A549 (cell line): ENCODE measurements around the gene SLC24A3. TPM values are rescaled to one million over a fixed set of nuclear protein-coding genes. Genes with fewer than 3 reads are reported as not detected.

Source experiments
- ATAC-seq, 2 experiments: fragments of 200-7000 bp in 1 of 2; fragments of >200 bp in 1 of 2; cut with Nextera tagmentation in 1 of 2; cut with Tn5 transposase in 1 of 2; 3 replicates each; pipeline versions ENCODE4 v1.8.0 to v1.9.1; 2018 to 2020; ENCODE audit warnings: mild to moderate bottlenecking in 1 of 2, moderate library complexity in 1 of 2
- CTCF ChIA-PET: fragments of 300-600 bp; sonication (Branson Sonifier 250); formaldehyde crosslinking; extraction: SDS; loops from one replicate; lab custom pipeline; 2021; ENCODE audit warnings: antibody characterized with exemption, inconsistent platforms; lab: Yijun Ruan, JAX
- POLR2A ChIA-PET: fragments of 350-600 bp; formaldehyde crosslinking; extraction: SDS; loops from one replicate; lab custom pipeline; 2021; ENCODE audit warnings: antibody characterized with exemption, inconsistent platforms; lab: Yijun Ruan, JAX
- DNase-seq, 2 experiments: peaks; one replicate each; pipeline versions ENCODE4 v3.0.0 to v3.0.0-alpha.2; 2011 to 2016; ENCODE audit warnings: low read depth in 1 of 2, low spot score in 1 of 2
- FAIRE-seq: peaks from 2 replicates; lab custom pipeline; 2011; peaks lifted over from hg19 to GRCh38; lab: Jason Lieb, UNC
- H3K27ac ChIP-seq, 2 experiments: fragments of >200 bp; sonication (Bioruptor Twin); formaldehyde crosslinking; 3 replicates each; pipeline ENCODE4 v1.5.1; 2016 to 2017
- H3K4me1 ChIP-seq: fragments of >200 bp; sonication (Bioruptor Twin); formaldehyde crosslinking; 3 replicates; pipeline ENCODE4 v1.6.1; 2016
- H3K4me2 ChIP-seq: fragments of >200 bp; sonication (Bioruptor Twin); formaldehyde crosslinking; 3 replicates; pipeline ENCODE4 v1.6.1; 2016
- H3K4me3 ChIP-seq: fragments of >200 bp; sonication (Bioruptor Twin); formaldehyde crosslinking; 3 replicates; pipeline ENCODE4 v1.5.1; 2016
- H3K9me3 ChIP-seq: fragments of >200 bp; sonication (Bioruptor Twin); formaldehyde crosslinking; 3 replicates; pipeline ENCODE4 v1.6.1; 2016
- CBX2 ChIP-seq: fragments of 200-600 bp; sonication (generic); IDR thresholded peaks from 2 replicates; pipeline ENCODE4 v1.6.1; 2016; ENCODE audit warnings: low read depth, mild to moderate bottlenecking, borderline replicate concordance
- CBX8 ChIP-seq: fragments of 200-600 bp; sonication (generic); IDR thresholded peaks from 2 replicates; pipeline ENCODE4 v1.6.1; 2016
- CEBPB ChIP-seq, 2 experiments: fragments of >200 bp in 1 of 2; sonication (Bioruptor Twin) in 1 of 2; formaldehyde crosslinking in 1 of 2; IDR thresholded peaks; 2 replicates each; pipeline ENCODE4 v1.6.1; 2012 to 2016
- EP300 ChIP-seq, 2 experiments: fragments of >200 bp; sonication (Bioruptor Twin); formaldehyde crosslinking; IDR thresholded peaks; 2 replicates in 1 of 2; 3 replicates in 1 of 2; pipeline ENCODE4 v1.6.1; 2016 to 2017
- FOSB ChIP-seq: fragments of 250-450 bp; sonication (Bioruptor Pico); IDR thresholded peaks from 2 replicates; pipeline ENCODE4 v1.5.0; 2020; ENCODE audit warnings: mild to moderate bottlenecking, moderate library complexity
- FOXS1 ChIP-seq: fragments of 250-450 bp; sonication (Bioruptor Pico); IDR thresholded peaks from 2 replicates; pipeline ENCODE4 v1.5.0; 2020; ENCODE audit warnings: mild to moderate bottlenecking, moderate library complexity
- HDAC2 ChIP-seq: fragments of 200-600 bp; sonication (generic); IDR thresholded peaks from 2 replicates; pipeline ENCODE4 v1.6.1; 2016
- HOXB13 ChIP-seq: fragments of 250-450 bp; sonication (Bioruptor Pico); IDR thresholded peaks from 2 replicates; pipeline ENCODE4 v1.5.0; 2020; ENCODE audit warnings: low read depth, mild to moderate bottlenecking, moderate library complexity
- KDM1A ChIP-seq: fragments of 200-600 bp; sonication (generic); IDR thresholded peaks from 2 replicates; pipeline ENCODE4 v1.6.1; 2016; ENCODE audit warnings: low read depth, mild to moderate bottlenecking
- MAFK ChIP-seq: fragments of 450-650 bp; IDR thresholded peaks from 2 replicates; pipeline ENCODE4 v1.6.1; 2014; ENCODE audit not compliant: partially characterized antibody
- MAZ ChIP-seq: fragments of 150-350 bp; IDR thresholded peaks from 2 replicates; pipeline ENCODE4 v1.6.1; 2014; ENCODE audit warnings: antibody characterized with exemption, low read depth, low read length, borderline replicate concordance
- MYC ChIP-seq: IDR thresholded peaks from 2 replicates; pipeline ENCODE4 v1.6.1; 2012; ENCODE audit warnings: mild to moderate bottlenecking, inconsistent platforms, low read length, improper control_type of control experiment, borderline replicate concordance
- NPAS2 ChIP-seq: fragments of 250-450 bp; sonication (Bioruptor Pico); IDR thresholded peaks from 2 replicates; pipeline ENCODE4 v1.8.0; 2022; ENCODE audit warnings: mild to moderate bottlenecking, moderate library complexity, borderline replicate concordance
- PBX3 ChIP-seq: IDR thresholded peaks from 2 replicates; pipeline ENCODE4 v1.6.1; 2012
- RAD21 ChIP-seq, 2 experiments: fragments of >200 bp in 1 of 2; sonication (Bioruptor Twin) in 1 of 2; formaldehyde crosslinking in 1 of 2; IDR thresholded peaks in 1 of 2; conservative IDR thresholded peaks in 1 of 2; 2 replicates in 1 of 2; 3 replicates in 1 of 2; pipeline ENCODE4 v1.6.1; 2012 to 2018; ENCODE audit warnings: inconsistent platforms in 1 of 2
- RARB ChIP-seq: fragments of 250-450 bp; sonication (Bioruptor Pico); IDR thresholded peaks from 2 replicates; pipeline ENCODE4 v1.8.0; 2021; ENCODE audit warnings: mild to moderate bottlenecking, moderate library complexity
- RFX5 ChIP-seq: fragments of 450-650 bp; IDR thresholded peaks from 2 replicates; pipeline ENCODE4 v1.7.1; 2014; ENCODE audit warnings: antibody characterized with exemption, mild to moderate bottlenecking, moderate library complexity
- TFCP2L1 ChIP-seq: fragments of 250-450 bp; sonication (Bioruptor Pico); IDR thresholded peaks from 2 replicates; pipeline ENCODE4 v1.5.0; 2021; ENCODE audit warnings: mild to moderate bottlenecking
- ZFP36 ChIP-seq: fragments of 450-650 bp; IDR thresholded peaks from 2 replicates; pipeline ENCODE4 v1.6.1; 2014; ENCODE audit warnings: borderline replicate concordance; ENCODE audit not compliant: partially characterized antibody
- ZNF302 ChIP-seq: fragments of 250-450 bp; sonication (Bioruptor Pico); IDR thresholded peaks from 2 replicates; pipeline ENCODE4 v1.9.0; 2021; ENCODE audit warnings: inconsistent platforms, mild to moderate bottlenecking, moderate library complexity
- WGBS: methylation state at CpG from one replicate; pipeline ENCODE4 v1.1.6; 2017; ENCODE audit errors: missing lambda C conversion rate; 5-methylcytosine and 5-hydroxymethylcytosine counted together
- polyA plus RNA-seq, 4 experiments: library from polyadenylated mRNA; depleted of rRNA in 3 of 4; stranded (reverse); fragments of >200 nt; fragmentation: RNase III in 1 of 4; extraction: RNeasy Plus Mini Kit Qiagen cat#74134 plus additional on column Dnase treatment in 1 of 4; gene quantifications; 2 replicates in 3 of 4; 3 replicates in 1 of 4; pipeline ENCODE4 v1.2.3, GENCODE V29; 2011 to 2017
- TF ChIP-seq, protein P1 (sequence below): fragments of 200-600 bp; sonication (generic); IDR thresholded peaks from 2 replicates; pipeline ENCODE4 v1.6.1; 2016; ENCODE audit warnings: antibody characterized with exemption, mild to moderate bottlenecking, moderate library complexity
- TF ChIP-seq, protein P2 (sequence below): fragments of 450-650 bp; IDR thresholded peaks from 2 replicates; pipeline ENCODE4 v1.6.1; 2014; ENCODE audit warnings: antibody characterized with exemption
- TF ChIP-seq, protein P3 (sequence below): fragments of 250-450 bp; sonication (Bioruptor Pico); IDR thresholded peaks from 2 replicates; pipeline ENCODE4 v1.5.0; 2020; ENCODE audit warnings: low read depth, mild to moderate bottlenecking, moderate library complexity
- TF ChIP-seq, protein P4 (sequence below): fragments of >200 bp; sonication (Bioruptor Twin); formaldehyde crosslinking; IDR thresholded peaks from 3 replicates; pipeline ENCODE4 v1.5.1; 2016
- TF ChIP-seq, protein P5 (sequence below): fragments of 150-350 bp; IDR thresholded peaks from 2 replicates; pipeline ENCODE4 v1.6.1; 2014; ENCODE audit warnings: low read depth, mild to moderate bottlenecking, low read length

Gene SLC24A3
- polyA plus RNA-seq, 2 of the 4 experiments (the other 2 are of a cell fraction), result 0.08 TPM; not detected in 1

- Histone ChIP-seq H3K4me2 (no peak overlapping the region), H3K4me3 (no peak overlapping the region), H3K9me3 (no peaks in the 10 kb centered on the region), H3K4me1 (no peaks in the 10 kb centered on the region), H3K27ac (no peak overlapping the region)
- no peak for FAIRE-seq
- CTCF ChIA-PET, result interaction anchor here (1.4 kb wide), 1 partner anchor 12 kb away, joined by 3 read pairs; no protein-coding TSS in a partner anchor
- no peak for ATAC-seq
- DNase-seq, result no peak
- TF ChIP-seq NPAS2 (CRISPR knock-in tag), result no peak
- TF ChIP-seq HOXB13, result no peak
- no peak for TF ChIP-seq CEBPB (IDR thresholded peaks at IDR 0.05)
- TF ChIP-seq, protein P1, sequence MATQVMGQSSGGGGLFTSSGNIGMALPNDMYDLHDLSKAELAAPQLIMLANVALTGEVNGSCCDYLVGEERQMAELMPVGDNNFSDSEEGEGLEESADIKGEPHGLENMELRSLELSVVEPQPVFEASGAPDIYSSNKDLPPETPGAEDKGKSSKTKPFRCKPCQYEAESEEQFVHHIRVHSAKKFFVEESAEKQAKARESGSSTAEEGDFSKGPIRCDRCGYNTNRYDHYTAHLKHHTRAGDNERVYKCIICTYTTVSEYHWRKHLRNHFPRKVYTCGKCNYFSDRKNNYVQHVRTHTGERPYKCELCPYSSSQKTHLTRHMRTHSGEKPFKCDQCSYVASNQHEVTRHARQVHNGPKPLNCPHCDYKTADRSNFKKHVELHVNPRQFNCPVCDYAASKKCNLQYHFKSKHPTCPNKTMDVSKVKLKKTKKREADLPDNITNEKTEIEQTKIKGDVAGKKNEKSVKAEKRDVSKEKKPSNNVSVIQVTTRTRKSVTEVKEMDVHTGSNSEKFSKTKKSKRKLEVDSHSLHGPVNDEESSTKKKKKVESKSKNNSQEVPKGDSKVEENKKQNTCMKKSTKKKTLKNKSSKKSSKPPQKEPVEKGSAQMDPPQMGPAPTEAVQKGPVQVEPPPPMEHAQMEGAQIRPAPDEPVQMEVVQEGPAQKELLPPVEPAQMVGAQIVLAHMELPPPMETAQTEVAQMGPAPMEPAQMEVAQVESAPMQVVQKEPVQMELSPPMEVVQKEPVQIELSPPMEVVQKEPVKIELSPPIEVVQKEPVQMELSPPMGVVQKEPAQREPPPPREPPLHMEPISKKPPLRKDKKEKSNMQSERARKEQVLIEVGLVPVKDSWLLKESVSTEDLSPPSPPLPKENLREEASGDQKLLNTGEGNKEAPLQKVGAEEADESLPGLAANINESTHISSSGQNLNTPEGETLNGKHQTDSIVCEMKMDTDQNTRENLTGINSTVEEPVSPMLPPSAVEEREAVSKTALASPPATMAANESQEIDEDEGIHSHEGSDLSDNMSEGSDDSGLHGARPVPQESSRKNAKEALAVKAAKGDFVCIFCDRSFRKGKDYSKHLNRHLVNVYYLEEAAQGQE, result no peak
- no peak for TF ChIP-seq KDM1A
- no peak for TF ChIP-seq RFX5
- TF ChIP-seq, protein P2, sequence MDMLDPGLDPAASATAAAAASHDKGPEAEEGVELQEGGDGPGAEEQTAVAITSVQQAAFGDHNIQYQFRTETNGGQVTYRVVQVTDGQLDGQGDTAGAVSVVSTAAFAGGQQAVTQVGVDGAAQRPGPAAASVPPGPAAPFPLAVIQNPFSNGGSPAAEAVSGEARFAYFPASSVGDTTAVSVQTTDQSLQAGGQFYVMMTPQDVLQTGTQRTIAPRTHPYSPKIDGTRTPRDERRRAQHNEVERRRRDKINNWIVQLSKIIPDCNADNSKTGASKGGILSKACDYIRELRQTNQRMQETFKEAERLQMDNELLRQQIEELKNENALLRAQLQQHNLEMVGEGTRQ, result no peak
- TF ChIP-seq CBX2, result no peak
- 7% methylated on average over 6 of the region's 6 CpGs for WGBS
- POLR2A ChIA-PET, result no interaction called here
Observed at GRCh38 chr20:19462491-19462890, 250.0 kb downstream of the SLC24A3 start.

DNA sequence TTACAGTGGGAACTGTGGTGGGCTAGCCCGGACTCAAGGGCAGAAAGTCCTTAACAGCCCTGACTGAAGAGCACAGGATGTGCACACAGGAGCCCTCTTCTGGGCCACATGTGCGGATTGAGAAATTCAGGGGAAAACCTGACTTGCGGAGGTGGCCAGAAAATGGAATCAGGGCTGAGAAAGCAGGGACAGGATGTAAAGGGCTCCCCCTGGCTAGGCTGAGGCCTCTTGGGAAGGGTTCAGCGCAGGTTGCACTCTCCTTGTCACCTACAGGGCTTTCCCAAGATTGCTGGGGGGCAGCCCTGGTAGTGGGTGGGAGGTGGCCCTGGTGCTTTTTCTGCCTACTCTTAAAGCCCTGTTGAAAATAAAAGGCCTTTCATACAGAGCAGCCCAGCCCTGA lies 251.2 kb downstream of the SLC24A3 start:
- Histone ChIP-seq H3K4me2 (no peak overlapping the region), H3K4me1 (no peaks in the 10 kb centered on the region), H3K4me3 (no peak overlapping the region), H3K9me3 (no peaks in the 10 kb centered on the region), H3K27ac (no peak overlapping the region)
- DNase-seq (no peak), ATAC-seq (no peak), FAIRE-seq (no peak)
- ChIA-PET CTCF (interaction anchor here (1.4 kb wide), 1 partner anchor 13 kb away, joined by 3 read pairs; no protein-coding TSS in a partner anchor), POLR2A (no interaction called here)
- WGBS, result 39% methylated on average over 4 of the region's 4 CpGs
- TF ChIP-seq MYC (no peak), EP300 (IDR thresholded peaks at IDR 0.05) (no peak), TFCP2L1 (CRISPR knock-in tag) (no peak), CEBPB (IDR thresholded peaks at IDR 0.05) (no peak), RARB (CRISPR knock-in tag) (no peak), KDM1A (no peak), MAFK (no peak), ZNF302 (no peak)

GRCh38 chr20:19465536-19465935 lies 253.1 kb downstream of the SLC24A3 start:
- H3K27ac ChIP-seq, result no peak overlapping the region
- CTCF ChIA-PET, result no interaction called here
- no peaks in the 10 kb centered on the region for H3K9me3 ChIP-seq
- FAIRE-seq (no peak), ATAC-seq (no peak), DNase-seq (no peak)
- 12% methylated on average over 2 of the region's 2 CpGs for WGBS
- H3K4me3 ChIP-seq, result no peak overlapping the region
- POLR2A ChIA-PET, result no interaction called here
- H3K4me1 ChIP-seq, result no peaks in the 10 kb centered on the region
- H3K4me2 ChIP-seq, result no peak overlapping the region
- no peak for TF ChIP-seq EP300 (IDR thresholded peaks at IDR 0.05)
- no peak for TF ChIP-seq PBX3
- TF ChIP-seq, protein P3, sequence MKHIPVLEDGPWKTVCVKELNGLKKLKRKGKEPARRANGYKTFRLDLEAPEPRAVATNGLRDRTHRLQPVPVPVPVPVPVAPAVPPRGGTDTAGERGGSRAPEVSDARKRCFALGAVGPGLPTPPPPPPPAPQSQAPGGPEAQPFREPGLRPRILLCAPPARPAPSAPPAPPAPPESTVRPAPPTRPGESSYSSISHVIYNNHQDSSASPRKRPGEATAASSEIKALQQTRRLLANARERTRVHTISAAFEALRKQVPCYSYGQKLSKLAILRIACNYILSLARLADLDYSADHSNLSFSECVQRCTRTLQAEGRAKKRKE (CRISPR knock-in tag), result no peak
- no peak for TF ChIP-seq TFCP2L1 (CRISPR knock-in tag)
- no peak for TF ChIP-seq MAZ
- no peak for TF ChIP-seq HDAC2
- no peak for TF ChIP-seq RAD21 (conservative IDR thresholded peaks at IDR 0.05 in 1 of 2, IDR thresholded peaks at IDR 0.05 in 1 of 2)
- TF ChIP-seq, protein P4, sequence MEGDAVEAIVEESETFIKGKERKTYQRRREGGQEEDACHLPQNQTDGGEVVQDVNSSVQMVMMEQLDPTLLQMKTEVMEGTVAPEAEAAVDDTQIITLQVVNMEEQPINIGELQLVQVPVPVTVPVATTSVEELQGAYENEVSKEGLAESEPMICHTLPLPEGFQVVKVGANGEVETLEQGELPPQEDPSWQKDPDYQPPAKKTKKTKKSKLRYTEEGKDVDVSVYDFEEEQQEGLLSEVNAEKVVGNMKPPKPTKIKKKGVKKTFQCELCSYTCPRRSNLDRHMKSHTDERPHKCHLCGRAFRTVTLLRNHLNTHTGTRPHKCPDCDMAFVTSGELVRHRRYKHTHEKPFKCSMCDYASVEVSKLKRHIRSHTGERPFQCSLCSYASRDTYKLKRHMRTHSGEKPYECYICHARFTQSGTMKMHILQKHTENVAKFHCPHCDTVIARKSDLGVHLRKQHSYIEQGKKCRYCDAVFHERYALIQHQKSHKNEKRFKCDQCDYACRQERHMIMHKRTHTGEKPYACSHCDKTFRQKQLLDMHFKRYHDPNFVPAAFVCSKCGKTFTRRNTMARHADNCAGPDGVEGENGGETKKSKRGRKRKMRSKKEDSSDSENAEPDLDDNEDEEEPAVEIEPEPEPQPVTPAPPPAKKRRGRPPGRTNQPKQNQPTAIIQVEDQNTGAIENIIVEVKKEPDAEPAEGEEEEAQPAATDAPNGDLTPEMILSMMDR, result no peak
- no peak for TF ChIP-seq CBX8
- TF ChIP-seq ZFP36, result no peak
- no peak for TF ChIP-seq FOXS1
- no peak for TF ChIP-seq FOSB
- TF ChIP-seq, protein P5, sequence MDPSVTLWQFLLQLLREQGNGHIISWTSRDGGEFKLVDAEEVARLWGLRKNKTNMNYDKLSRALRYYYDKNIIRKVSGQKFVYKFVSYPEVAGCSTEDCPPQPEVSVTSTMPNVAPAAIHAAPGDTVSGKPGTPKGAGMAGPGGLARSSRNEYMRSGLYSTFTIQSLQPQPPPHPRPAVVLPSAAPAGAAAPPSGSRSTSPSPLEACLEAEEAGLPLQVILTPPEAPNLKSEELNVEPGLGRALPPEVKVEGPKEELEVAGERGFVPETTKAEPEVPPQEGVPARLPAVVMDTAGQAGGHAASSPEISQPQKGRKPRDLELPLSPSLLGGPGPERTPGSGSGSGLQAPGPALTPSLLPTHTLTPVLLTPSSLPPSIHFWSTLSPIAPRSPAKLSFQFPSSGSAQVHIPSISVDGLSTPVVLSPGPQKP, result no peak
